ENCODE data around the gene MS4A10.
A peak's percentile ranks its signal among the peaks of the same experiment; 100 is the strongest.

Gene MS4A10

GRCh38 chr11:60792521-60792920 lies 7.4 kb downstream of the MS4A10 start:
- Histone ChIP-seq H3K27ac (ENCODE audit: insufficient read depth in 1 of 2, low read depth in 1 of 2, low read length in 2 of 2, poor library complexity in 1 of 2, severe bottlenecking in 2 of 2) (no peak overlapping the region), H3K4me1 (ENCODE audit: control extremely low read depth in 1 of 4, control insufficient read depth in 4 of 4, insufficient read depth in 4 of 4, low read length in 3 of 4) (no peaks in the 10 kb centered on the region), H3K4me3 (ENCODE audit: control insufficient read depth in 1 of 7, extremely low read depth in 1 of 7, insufficient read depth in 4 of 7, low read depth in 2 of 7, low read length in 6 of 7) (no peak overlapping the region), H3K27me3 (replicated peaks in 2 of 5; ENCODE audit: control insufficient read depth in 4 of 5, insufficient read depth in 5 of 5, low read length in 4 of 5) (peaks cover 0 to 5% (median 0%) of the 10 kb centered on the region in 5 experiments), H3K36me3 (ENCODE audit: control insufficient read depth in 4 of 4, insufficient read depth in 4 of 4, low read length in 3 of 4) (no peaks in the 10 kb centered on the region), H3K9me3 (ENCODE audit: control extremely low read depth in 1 of 5, control insufficient read depth in 4 of 5, insufficient read depth in 2 of 5, low read depth in 1 of 5, low read length in 4 of 5) (peaks cover 0 to 6% (median 0%) of the 10 kb centered on the region in 5 experiments)
- ChIA-PET POLR2A (no interaction called here), CTCF (interaction anchor here (2.1 kb wide), 1 partner anchor 30 kb away, joined by 7 read pairs; no protein-coding TSS in a partner anchor)
- 96% methylated on average over 3 of the region's 3 CpGs for WGBS (ENCODE audit: insufficient coverage)
- no peak for DNase-seq

GRCh38 chr11:60795291-60795690 lies 10.2 kb downstream of the MS4A10 start:
- H3K27me3 ChIP-seq (replicated peaks in 2 of 5; ENCODE audit: control insufficient read depth in 4 of 5, insufficient read depth in 5 of 5, low read length in 4 of 5), result peaks cover 0 to 7% (median 0%) of the 10 kb centered on the region in 5 experiments

GRCh38 chr11:60797846-60798630 lies 12.9 kb downstream of the MS4A10 start:
- Histone ChIP-seq H3K36me3 (ENCODE audit: control insufficient read depth in 4 of 4, insufficient read depth in 4 of 4, low read length in 3 of 4) (no peaks in the 10 kb centered on the region), H3K27ac (ENCODE audit: insufficient read depth in 1 of 2, low read depth in 1 of 2, low read length in 2 of 2, poor library complexity in 1 of 2, severe bottlenecking in 2 of 2) (no peak overlapping the region), H3K4me3 (ENCODE audit: control insufficient read depth in 1 of 7, extremely low read depth in 1 of 7, insufficient read depth in 4 of 7, low read depth in 2 of 7, low read length in 6 of 7) (no peak overlapping the region), H3K27me3 (replicated peaks in 2 of 5; ENCODE audit: control insufficient read depth in 4 of 5, insufficient read depth in 5 of 5, low read length in 4 of 5) (peaks cover 0 to 3% (median 0%) of the 10 kb centered on the region in 5 experiments), H3K4me1 (ENCODE audit: control extremely low read depth in 1 of 4, control insufficient read depth in 4 of 4, insufficient read depth in 4 of 4, low read length in 3 of 4) (no peaks in the 10 kb centered on the region), H3K9me3 (ENCODE audit: control extremely low read depth in 1 of 5, control insufficient read depth in 4 of 5, insufficient read depth in 2 of 5, low read depth in 1 of 5, low read length in 4 of 5) (no peaks in the 10 kb centered on the region)
- DNase-seq, result no peak
- CTCF ChIA-PET, result no interaction called here
- 97% methylated on average over 17 of the region's 17 CpGs for WGBS (ENCODE audit: insufficient coverage)
- POLR2A ChIA-PET, result no interaction called here

More at GRCh38 chr11:60795291-60795690, 10.2 kb downstream of the MS4A10 start:
- Histone ChIP-seq H3K36me3 (ENCODE audit: control insufficient read depth in 4 of 4, insufficient read depth in 4 of 4, low read length in 3 of 4) (no peaks in the 10 kb centered on the region), H3K4me3 (ENCODE audit: control insufficient read depth in 1 of 7, extremely low read depth in 1 of 7, insufficient read depth in 4 of 7, low read depth in 2 of 7, low read length in 6 of 7) (no peak overlapping the region), H3K4me1 (ENCODE audit: control extremely low read depth in 1 of 4, control insufficient read depth in 4 of 4, insufficient read depth in 4 of 4, low read length in 3 of 4) (no peaks in the 10 kb centered on the region), H3K27ac (ENCODE audit: insufficient read depth in 1 of 2, low read depth in 1 of 2, low read length in 2 of 2, poor library complexity in 1 of 2, severe bottlenecking in 2 of 2) (no peak overlapping the region), H3K9me3 (ENCODE audit: control extremely low read depth in 1 of 5, control insufficient read depth in 4 of 5, insufficient read depth in 2 of 5, low read depth in 1 of 5, low read length in 4 of 5) (peaks cover 0 to 6% (median 0%) of the 10 kb centered on the region in 5 experiments)
- DNase-seq, result no peak
- ChIA-PET CTCF (interaction anchor here (1.2 to 2.7 kb wide), 2 partner anchors 17 to 20 kb away, joined by 3 to 13 read pairs; no protein-coding TSS in a partner anchor), POLR2A (no interaction called here)
- WGBS (ENCODE audit: insufficient coverage), result 84% methylated on average over 6 of the region's 6 CpGs

GRCh38 chr11:60798631-60799030 lies 13.5 kb downstream of the MS4A10 start:
- no peak for DNase-seq
- WGBS (ENCODE audit: insufficient coverage), result 100% methylated on average over 1 of the region's 3 CpGs
- ChIA-PET CTCF (no interaction called here), POLR2A (no interaction called here)
- no peaks in the 10 kb centered on the region for H3K9me3 ChIP-seq (ENCODE audit: control extremely low read depth in 1 of 5, control insufficient read depth in 4 of 5, insufficient read depth in 2 of 5, low read depth in 1 of 5, low read length in 4 of 5)
- no peaks in the 10 kb centered on the region for H3K36me3 ChIP-seq (ENCODE audit: control insufficient read depth in 4 of 4, insufficient read depth in 4 of 4, low read length in 3 of 4)
- no peak overlapping the region for H3K4me3 ChIP-seq (ENCODE audit: control insufficient read depth in 1 of 7, extremely low read depth in 1 of 7, insufficient read depth in 4 of 7, low read depth in 2 of 7, low read length in 6 of 7)
- no peaks in the 10 kb centered on the region for H3K4me1 ChIP-seq (ENCODE audit: control extremely low read depth in 1 of 4, control insufficient read depth in 4 of 4, insufficient read depth in 4 of 4, low read length in 3 of 4)
- no peak overlapping the region for H3K27ac ChIP-seq (ENCODE audit: insufficient read depth in 1 of 2, low read depth in 1 of 2, low read length in 2 of 2, poor library complexity in 1 of 2, severe bottlenecking in 2 of 2)
- H3K27me3 ChIP-seq (replicated peaks in 2 of 5; ENCODE audit: control insufficient read depth in 4 of 5, insufficient read depth in 5 of 5, low read length in 4 of 5), result peaks cover 0 to 2% (median 0%) of the 10 kb centered on the region in 5 experiments

- H3K27me3 ChIP-seq (replicated peaks in 2 of 5; ENCODE audit: control insufficient read depth in 4 of 5, insufficient read depth in 5 of 5, low read length in 4 of 5), result peaks cover 0 to 2% (median 0%) of the 10 kb centered on the region in 5 experiments
- no peak overlapping the region for H3K27ac ChIP-seq (ENCODE audit: insufficient read depth in 1 of 2, low read depth in 1 of 2, low read length in 2 of 2, poor library complexity in 1 of 2, severe bottlenecking in 2 of 2)
- POLR2A ChIA-PET, result no interaction called here
- CTCF ChIA-PET, result interaction anchor here (1.0 to 2.0 kb wide), 3 partner anchors 8 to 99 kb away, joined by 3 to 15 read pairs (median 4); no protein-coding TSS in a partner anchor
- no peaks in the 10 kb centered on the region for H3K36me3 ChIP-seq (ENCODE audit: control insufficient read depth in 4 of 4, insufficient read depth in 4 of 4, low read length in 3 of 4)
- no peak overlapping the region for H3K4me3 ChIP-seq (ENCODE audit: control insufficient read depth in 1 of 7, extremely low read depth in 1 of 7, insufficient read depth in 4 of 7, low read depth in 2 of 7, low read length in 6 of 7)
- 93% methylated on average over 10 of the region's 10 CpGs for WGBS (ENCODE audit: insufficient coverage)
- H3K9me3 ChIP-seq (ENCODE audit: control extremely low read depth in 1 of 5, control insufficient read depth in 4 of 5, insufficient read depth in 2 of 5, low read depth in 1 of 5, low read length in 4 of 5), result no peaks in the 10 kb centered on the region
- DNase-seq, result no peak
- peaks cover 0 to 3% (median 0%) of the 10 kb centered on the region in 4 experiments for H3K4me1 ChIP-seq (ENCODE audit: control extremely low read depth in 1 of 4, control insufficient read depth in 4 of 4, insufficient read depth in 4 of 4, low read length in 3 of 4)
Measured at GRCh38 chr11:60801194-60801593, 16.1 kb downstream of the MS4A10 start.

GRCh38 chr11:60803273-60803936 lies 18.3 kb downstream of the MS4A10 start:
- peaks cover 0 to 3% (median 0%) of the 10 kb centered on the region in 4 experiments for H3K4me1 ChIP-seq (ENCODE audit: control extremely low read depth in 1 of 4, control insufficient read depth in 4 of 4, insufficient read depth in 4 of 4, low read length in 3 of 4)
- ChIA-PET CTCF (interaction anchor here (1.2 to 2.0 kb wide), 2 partner anchors 10 to 27 kb away, joined by 3 to 15 read pairs; no protein-coding TSS in a partner anchor), POLR2A (no interaction called here)
- WGBS (ENCODE audit: insufficient coverage), result 94% methylated on average over 5 of the region's 7 CpGs
- H3K9me3 ChIP-seq (ENCODE audit: control extremely low read depth in 1 of 5, control insufficient read depth in 4 of 5, insufficient read depth in 2 of 5, low read depth in 1 of 5, low read length in 4 of 5), result no peaks in the 10 kb centered on the region
- H3K4me3 ChIP-seq (ENCODE audit: control insufficient read depth in 1 of 7, extremely low read depth in 1 of 7, insufficient read depth in 4 of 7, low read depth in 2 of 7, low read length in 6 of 7), result no peak overlapping the region
- no peak for DNase-seq
- no peaks in the 10 kb centered on the region for H3K36me3 ChIP-seq (ENCODE audit: control insufficient read depth in 4 of 4, insufficient read depth in 4 of 4, low read length in 3 of 4)
- no peak overlapping the region for H3K27ac ChIP-seq (ENCODE audit: insufficient read depth in 1 of 2, low read depth in 1 of 2, low read length in 2 of 2, poor library complexity in 1 of 2, severe bottlenecking in 2 of 2)
- peaks cover 0 to 2% (median 0%) of the 10 kb centered on the region in 5 experiments for H3K27me3 ChIP-seq (replicated peaks in 2 of 5; ENCODE audit: control insufficient read depth in 4 of 5, insufficient read depth in 5 of 5, low read length in 4 of 5)

- ChIA-PET CTCF (interaction anchor here (1.0 to 1.4 kb wide), 2 partner anchors 12 to 47 kb away, joined by 3 read pairs; no protein-coding TSS in a partner anchor), POLR2A (no interaction called here)
- Histone ChIP-seq H3K27me3 (replicated peaks in 2 of 5; ENCODE audit: control insufficient read depth in 4 of 5, insufficient read depth in 5 of 5, low read length in 4 of 5) (no peaks in the 10 kb centered on the region), H3K36me3 (ENCODE audit: control insufficient read depth in 4 of 4, insufficient read depth in 4 of 4, low read length in 3 of 4) (no peaks in the 10 kb centered on the region), H3K4me3 (ENCODE audit: control insufficient read depth in 1 of 7, extremely low read depth in 1 of 7, insufficient read depth in 4 of 7, low read depth in 2 of 7, low read length in 6 of 7) (no peak overlapping the region), H3K9me3 (ENCODE audit: control extremely low read depth in 1 of 5, control insufficient read depth in 4 of 5, insufficient read depth in 2 of 5, low read depth in 1 of 5, low read length in 4 of 5) (no peaks in the 10 kb centered on the region), H3K4me1 (ENCODE audit: control extremely low read depth in 1 of 4, control insufficient read depth in 4 of 4, insufficient read depth in 4 of 4, low read length in 3 of 4) (peaks cover 0 to 22% (median 16%) of the 10 kb centered on the region in 4 experiments), H3K27ac (ENCODE audit: insufficient read depth in 1 of 2, low read depth in 1 of 2, low read length in 2 of 2, poor library complexity in 1 of 2, severe bottlenecking in 2 of 2) (no peak overlapping the region)
- peak in 2 of 3 donors; percentile 15 to 20 for DNase-seq
- 64% methylated on average over 3 of the region's 3 CpGs for WGBS (ENCODE audit: insufficient coverage)
Measured at GRCh38 chr11:60809249-60809648, 24.1 kb downstream of the MS4A10 start.

Measured in common myeloid progenitor, CD34-positive (primary cell).